ENCODE results near the gene MARVELD2. TPM values are rescaled to one million over a fixed set of nuclear protein-coding genes. Genes with fewer than 3 reads are reported as not detected.
A peak's percentile ranks its signal among the peaks of the same experiment; 100 is the strongest.

MARVELD2 gene
- total and polyA plus RNA-seq, 2 of the 13 experiments (the other 11 are each of a cell fraction or from before 2014, with no cell fraction given) = 11.1 to 15.4 TPM

- TF ChIP-seq ZNF460 (CRISPR knock-in tag; IDR thresholded peaks at IDR 0.05; ENCODE audit: borderline replicate concordance) (peak; percentile 35; the same call in 1 of the 2 replicates), ZNF740 (CRISPR knock-in tag; IDR thresholded peaks at IDR 0.05) (peak; percentile 5), ISX (CRISPR knock-in tag; conservative IDR thresholded peaks at IDR 0.05) (peak; percentile 24; the same call in 1 of the 2 replicates), TAF15 (IDR thresholded peaks at IDR 0.05; ENCODE audit: low read depth, low read length, poor library complexity, severe bottlenecking) (peak; percentile 84), ZHX1 (CRISPR knock-in tag; IDR thresholded peaks at IDR 0.05; ENCODE audit: low read depth) (no peak), WIZ (CRISPR knock-in tag; IDR thresholded peaks at IDR 0.05) (no peak; the same call in 1 of the 2 replicates), ELK4 (CRISPR knock-in tag; IDR thresholded peaks at IDR 0.05; ENCODE audit: borderline replicate concordance) (no peak), NKX3-1 (CRISPR knock-in tag; IDR thresholded peaks at IDR 0.05) (peak; percentile 63; the same call in 1 of the 2 replicates), THAP8 (CRISPR knock-in tag; IDR thresholded peaks at IDR 0.05; ENCODE audit: borderline replicate concordance) (no peak), KLF16 (CRISPR knock-in tag; IDR thresholded peaks at IDR 0.05) (peak in 1 of 2 experiments; percentile 61; a peak in 1 of 4 replicates), KAT8 (CRISPR knock-in tag; IDR thresholded peaks at IDR 0.05) (peak; percentile 95), ONECUT2 (CRISPR knock-in tag; IDR thresholded peaks at IDR 0.05) (peak; percentile 4; the same call in 1 of the 2 replicates), ARID4A (CRISPR knock-in tag; IDR thresholded peaks at IDR 0.05; ENCODE audit: borderline replicate concordance) (peak; percentile 93), CBX1 (IDR thresholded peaks at IDR 0.05; ENCODE audit: low read depth) (peak; percentile 52), ZNF333 (CRISPR knock-in tag; IDR thresholded peaks at IDR 0.05; ENCODE audit: borderline replicate concordance) (no peak; the same call in 1 of the 2 replicates), HCFC1 (IDR thresholded peaks at IDR 0.05; ENCODE audit: low read depth, low read length) (peak; percentile 50), NR2C2 (CRISPR knock-in tag; IDR thresholded peaks at IDR 0.05; ENCODE audit: borderline replicate concordance) (peak; percentile 95)
These were observed 45.4 kb upstream of the MARVELD2 start, which contains the start of the genes AK6, RAD17 and TAF9 (continued) for GRCh38 chr5:69369340-69370121.

Data from HepG2 (cell line).